Measurements from ENCODE around the gene APLN. TPM values are rescaled to one million over a fixed set of nuclear protein-coding genes. Genes with fewer than 3 reads are reported as not detected.

Gene APLN
- polyA plus RNA-seq, 1 donor (not counting 4 experiments of a cell fraction or from before 2014, with no cell fraction given) = 1.8 TPM

GRCh38 chrX:129695535-129695934 is 40.8 kb upstream of the APLN start:
- H3K9ac ChIP-seq (ENCODE audit: control insufficient read depth, extremely low read depth, insufficient read depth, low read length) = no peak overlapping the region
- H3K9me1 ChIP-seq (ENCODE audit: control insufficient read depth, extremely low read depth, insufficient read depth, low read length) = no peaks in the 10 kb centered on the region
- DNase-seq (ENCODE audit: low read depth, low spot score) (no peak), FAIRE-seq (no peak)
- dilution Hi-C loops (cut with MboI; ENCODE audit: extremely low pct_ligation_motif_present, low sequenced_read_pairs) = no loop called here
- no peak overlapping the region for H3K4me3 ChIP-seq (ENCODE audit: control insufficient read depth in 2 of 3, extremely low read depth in 1 of 3, insufficient read depth in 2 of 3, low read depth in 1 of 3, low read length in 3 of 3)
- H4K20me1 ChIP-seq (ENCODE audit: control insufficient read depth, extremely low read depth, insufficient read depth, low read length) = no peaks in the 10 kb centered on the region
- no peaks in the 10 kb centered on the region for H3K79me2 ChIP-seq (ENCODE audit: control insufficient read depth, insufficient read depth, low read length)
- no peak overlapping the region for H3K27ac ChIP-seq (ENCODE audit: control insufficient read depth, insufficient read depth, low read length)
- H3K4me1 ChIP-seq (ENCODE audit: control insufficient read depth, extremely low read depth, insufficient read depth, low read length) = no peaks in the 10 kb centered on the region
- no peak overlapping the region for H3K4me2 ChIP-seq (ENCODE audit: control insufficient read depth, extremely low read depth, insufficient read depth, low read depth, low read length)
- H3K27me3 ChIP-seq (ENCODE audit: control insufficient read depth, extremely low read depth, insufficient read depth, low read length) = no peaks in the 10 kb centered on the region
- no peaks in the 10 kb centered on the region for H3K36me3 ChIP-seq (ENCODE audit: control insufficient read depth in 2 of 2, extremely low read depth in 1 of 2, insufficient read depth in 2 of 2, low read length in 2 of 2)
- H2AFZ ChIP-seq (ENCODE audit: control insufficient read depth, low read length) = no peak overlapping the region
- H3K9me3 ChIP-seq (ENCODE audit: control insufficient read depth, low read depth, low read length) = no peaks in the 10 kb centered on the region
- TF ChIP-seq CTCF (optimal IDR thresholded peaks at IDR 0.05 in 1 of 3, IDR thresholded peaks at IDR 0.05 in 1 of 3, conservative IDR thresholded peaks at IDR 0.05 in 1 of 3; ENCODE audit: extremely low read depth in 1 of 3, insufficient read depth in 2 of 3, low read length in 3 of 3) (no peak), EZH2 (IDR thresholded peaks at IDR 0.05; ENCODE audit: low read length) (no peak)

DNA sequence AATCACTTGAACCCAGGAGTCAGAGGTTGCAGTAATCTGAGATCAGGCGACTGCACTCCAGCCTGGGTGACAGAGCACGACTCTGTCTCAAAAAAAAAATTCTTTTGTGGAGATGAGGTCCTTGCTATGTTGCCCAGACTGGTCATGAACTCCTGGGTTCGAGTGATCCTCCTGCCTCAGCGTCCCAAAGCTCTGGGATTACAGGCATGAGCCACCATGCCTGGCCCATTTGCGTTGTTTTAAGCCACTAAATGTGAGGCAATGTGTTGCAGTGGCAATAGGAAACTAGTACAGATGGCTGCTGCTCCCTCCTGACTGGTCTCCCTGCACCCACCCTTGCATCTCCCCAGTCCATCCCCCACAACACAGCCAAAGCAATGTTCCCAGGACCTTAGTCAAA is 40.0 kb upstream of the APLN start:
- Histone ChIP-seq H3K27me3 (ENCODE audit: control insufficient read depth, extremely low read depth, insufficient read depth, low read length) (no peaks in the 10 kb centered on the region), H3K79me2 (ENCODE audit: control insufficient read depth, insufficient read depth, low read length) (no peaks in the 10 kb centered on the region), H3K9me1 (ENCODE audit: control insufficient read depth, extremely low read depth, insufficient read depth, low read length) (no peaks in the 10 kb centered on the region), H4K20me1 (ENCODE audit: control insufficient read depth, extremely low read depth, insufficient read depth, low read length) (no peaks in the 10 kb centered on the region), H3K4me3 (ENCODE audit: control insufficient read depth in 2 of 3, extremely low read depth in 1 of 3, insufficient read depth in 2 of 3, low read depth in 1 of 3, low read length in 3 of 3) (no peak overlapping the region), H3K4me2 (ENCODE audit: control insufficient read depth, extremely low read depth, insufficient read depth, low read depth, low read length) (no peak overlapping the region), H3K9me3 (ENCODE audit: control insufficient read depth, low read depth, low read length) (no peaks in the 10 kb centered on the region), H3K4me1 (ENCODE audit: control insufficient read depth, extremely low read depth, insufficient read depth, low read length) (no peaks in the 10 kb centered on the region), H3K27ac (ENCODE audit: control insufficient read depth, insufficient read depth, low read length) (no peak overlapping the region), H3K9ac (ENCODE audit: control insufficient read depth, extremely low read depth, insufficient read depth, low read length) (no peak overlapping the region), H2AFZ (ENCODE audit: control insufficient read depth, low read length) (no peak overlapping the region), H3K36me3 (ENCODE audit: control insufficient read depth in 2 of 2, extremely low read depth in 1 of 2, insufficient read depth in 2 of 2, low read length in 2 of 2) (no peaks in the 10 kb centered on the region)
- FAIRE-seq (no peak), DNase-seq (ENCODE audit: low read depth, low spot score) (no peak)
- dilution Hi-C loops (cut with MboI; ENCODE audit: extremely low pct_ligation_motif_present, low sequenced_read_pairs) = no loop called here
- TF ChIP-seq CTCF (optimal IDR thresholded peaks at IDR 0.05 in 1 of 3, IDR thresholded peaks at IDR 0.05 in 1 of 3, conservative IDR thresholded peaks at IDR 0.05 in 1 of 3; ENCODE audit: extremely low read depth in 1 of 3, insufficient read depth in 2 of 3, low read length in 3 of 3) = no peak

Measured in keratinocyte (primary cell).